Left ventricle myocardium inferior (tissue), 1 donor: ENCODE results near the gene PLK5. TPM values are rescaled to one million over a fixed set of nuclear protein-coding genes. Genes with fewer than 3 reads are reported as not detected.

Experiments
- DNase-seq: peaks from one replicate; pipeline ENCODE4 v3.0.0-alpha.2; 2020
- H3K27ac ChIP-seq: fragments of 200-600 bp; replicated peaks from 2 replicates; pipeline ENCODE4 v1.8.0; 2021
- H3K27me3 ChIP-seq: fragments of 200-600 bp; 2 replicates; pipeline ENCODE4 v1.8.0; 2021; ENCODE audit warnings: low read depth
- H3K36me3 ChIP-seq: fragments of 200-600 bp; 2 replicates; pipeline ENCODE4 v1.8.0; 2021
- H3K4me1 ChIP-seq: fragments of 200-600 bp; 2 replicates; pipeline ENCODE4 v1.8.0; 2021
- H3K4me3 ChIP-seq: fragments of 200-600 bp; 2 replicates; pipeline ENCODE4 v1.8.0; 2021; ENCODE audit warnings: mild to moderate bottlenecking, moderate library complexity
- H3K9me3 ChIP-seq: fragments of 200-600 bp; replicated peaks from 2 replicates; pipeline ENCODE4 v1.8.0; 2021
- CTCF ChIP-seq: fragments of 200-600 bp; IDR thresholded peaks from 2 replicates; pipeline ENCODE4 v1.8.0; 2021; ENCODE audit warnings: antibody characterized with exemption, mild to moderate bottlenecking, borderline replicate concordance
- intact Hi-C: fragments of 100-400 bp; cut with micrococcal nuclease; formaldehyde crosslinking; loops from one replicate; pipeline ENCODE4 v1.11.0; 2022
- total RNA-seq: library from RNA; stranded (reverse); fragmentation: NEBNext Ultra II Directional; extraction: Animal tissue kit (Norgen Biotek cat#: 25700); gene quantifications from one replicate; pipeline ENCODE4 v1.2.1, GENCODE V29; 2021
- donor health status: DM: no; HTN: yes; CAD: no; lungs with severe emphysema.

Gene PLK5
- total RNA-seq, 1 donor from 2014 or later, result not detected

GRCh38 chr19:1575323-1576241 lies 51.7 kb downstream of the PLK5 start:
- H3K36me3 ChIP-seq, result peaks cover 38% of the 10 kb centered on the region
- H3K4me3 ChIP-seq, result no peak overlapping the region
- DNase-seq, result no peak
- intact Hi-C loops, result no loop called here
- no peaks in the 10 kb centered on the region for H3K9me3 ChIP-seq
- H3K4me1 ChIP-seq, result peaks cover 14% of the 10 kb centered on the region
- no peaks in the 10 kb centered on the region for H3K27me3 ChIP-seq
- no peak overlapping the region for H3K27ac ChIP-seq
- no peak for TF ChIP-seq CTCF

GRCh38 chr19:1576242-1577089 lies 52.6 kb downstream of the PLK5 start:
- no peak for DNase-seq
- no peak for TF ChIP-seq CTCF
- intact Hi-C loops, result no loop called here
- peak overlapping the region; percentile 71 for H3K27ac ChIP-seq
- no peak overlapping the region for H3K4me3 ChIP-seq
- H3K9me3 ChIP-seq, result no peaks in the 10 kb centered on the region
- H3K4me1 ChIP-seq, result peaks cover 14% of the 10 kb centered on the region
- peaks cover 47% of the 10 kb centered on the region for H3K36me3 ChIP-seq
- H3K27me3 ChIP-seq, result no peaks in the 10 kb centered on the region

GRCh38 chr19:1577090-1577928 lies 53.4 kb downstream of the PLK5 start:
- Histone ChIP-seq H3K9me3 (no peaks in the 10 kb centered on the region), H3K4me3 (peak overlapping the region; percentile 15), H3K27ac (peak overlapping the region; percentile 71), H3K36me3 (peaks cover 56% of the 10 kb centered on the region), H3K27me3 (no peaks in the 10 kb centered on the region), H3K4me1 (peaks cover 14% of the 10 kb centered on the region)
- peak; percentile 58 for DNase-seq
- no peak for TF ChIP-seq CTCF
- intact Hi-C loops, result no loop called here

- Histone ChIP-seq H3K9me3 (no peaks in the 10 kb centered on the region), H3K4me1 (peaks cover 14% of the 10 kb centered on the region), H3K36me3 (peaks cover 63% of the 10 kb centered on the region), H3K27me3 (no peaks in the 10 kb centered on the region), H3K27ac (peak overlapping the region; percentile 71), H3K4me3 (peak overlapping the region; percentile 15)
- TF ChIP-seq CTCF, result no peak
- intact Hi-C loops, result no loop called here
- DNase-seq, result no peak
Measured at GRCh38 chr19:1577929-1578618, 54.2 kb downstream of the PLK5 start.
